Effector CD4-positive, alpha-beta T cell (primary cell): Measurements from ENCODE around the gene HSDL1.

Source experiments
- DNase-seq: peaks from one replicate; pipeline ENCODE4 v3.0.0-alpha.2; 2020

Gene HSDL1

GRCh38 chr16:84175350-84176081 is 30.5 kb upstream of the HSDL1 start:
- peak; percentile 49 for DNase-seq

GRCh38 chr16:84174396-84174795 is 29.4 kb upstream of the HSDL1 start:
- no peak for DNase-seq

- no peak for DNase-seq
Observed at GRCh38 chr16:84169765-84170310, 24.9 kb upstream of the HSDL1 start.

GRCh38 chr16:84166796-84167695 is 22.1 kb upstream of the HSDL1 start:
- no peak for DNase-seq

GRCh38 chr16:84165746-84166145 is 20.8 kb upstream of the HSDL1 start:
- DNase-seq, result no peak

- no peak for DNase-seq
Observed at GRCh38 chr16:84161801-84162200, 16.8 kb upstream of the HSDL1 start.

GRCh38 chr16:84161037-84161436 is 16.1 kb upstream of the HSDL1 start:
- no peak for DNase-seq

GRCh38 chr16:84159800-84160199 is 14.8 kb upstream of the HSDL1 start:
- no peak for DNase-seq

- DNase-seq, result no peak
Observed at GRCh38 chr16:84159007-84159406, 14.0 kb upstream of the HSDL1 start.

- DNase-seq, result no peak
Observed at GRCh38 chr16:84156342-84156784, 11.4 kb upstream of the HSDL1 start.

- DNase-seq, result no peak
Observed at GRCh38 chr16:84155771-84156170, 10.8 kb upstream of the HSDL1 start.

GRCh38 chr16:84155226-84155625 is 10.2 kb upstream of the HSDL1 start:
- DNase-seq, result no peak

GRCh38 chr16:84153660-84154214 is 8.8 kb upstream of the HSDL1 start:
- DNase-seq, result no peak

- DNase-seq, result no peak
Observed at GRCh38 chr16:84150926-84151325, 5.9 kb upstream of the HSDL1 start.

- peak; percentile 28 for DNase-seq
Observed at GRCh38 chr16:84144209-84144858, 643 bp downstream of the HSDL1 start.

GRCh38 chr16:84143784-84144199 is 1.2 kb downstream of the HSDL1 start:
- no peak for DNase-seq

- no peak for DNase-seq
Observed at GRCh38 chr16:84143081-84143480, 1.9 kb downstream of the HSDL1 start.

GRCh38 chr16:84141143-84141670 is 3.8 kb downstream of the HSDL1 start:
- DNase-seq, result no peak

- DNase-seq, result no peak
Observed at GRCh38 chr16:84139628-84140258, 5.2 kb downstream of the HSDL1 start.

- DNase-seq, result no peak
Observed at GRCh38 chr16:84138824-84139627, 6.0 kb downstream of the HSDL1 start.

GRCh38 chr16:84138500-84138823 is 6.5 kb downstream of the HSDL1 start:
- DNase-seq, result no peak
